Measurements from ENCODE around the gene USP6NL.

DNA sequence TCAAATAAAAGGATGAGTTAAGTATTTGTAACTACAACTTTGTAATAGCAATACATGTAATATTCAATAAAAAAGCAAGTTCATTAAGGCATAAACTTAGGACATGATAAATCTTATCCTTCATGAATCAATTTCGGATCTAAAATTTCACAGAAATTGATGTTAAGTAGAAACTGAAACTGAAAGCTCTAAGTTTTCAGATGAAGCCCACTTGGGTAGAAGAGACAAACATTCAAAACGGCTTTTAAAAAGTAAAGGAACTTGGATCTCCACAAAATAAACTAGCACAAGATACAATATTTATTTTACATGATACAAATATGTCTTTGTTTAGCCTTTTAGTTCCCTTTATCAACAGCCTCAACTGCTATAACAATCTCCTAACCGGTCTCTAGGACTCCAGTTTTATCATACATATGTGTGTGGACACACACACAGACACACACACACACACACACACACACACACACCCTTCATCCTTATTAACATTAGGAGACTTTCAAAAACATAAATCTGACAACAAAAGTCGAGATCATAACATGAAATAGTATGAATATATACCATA, 83.7 kb downstream of the USP6NL start:
- TF ChIP-seq, protein P1, sequence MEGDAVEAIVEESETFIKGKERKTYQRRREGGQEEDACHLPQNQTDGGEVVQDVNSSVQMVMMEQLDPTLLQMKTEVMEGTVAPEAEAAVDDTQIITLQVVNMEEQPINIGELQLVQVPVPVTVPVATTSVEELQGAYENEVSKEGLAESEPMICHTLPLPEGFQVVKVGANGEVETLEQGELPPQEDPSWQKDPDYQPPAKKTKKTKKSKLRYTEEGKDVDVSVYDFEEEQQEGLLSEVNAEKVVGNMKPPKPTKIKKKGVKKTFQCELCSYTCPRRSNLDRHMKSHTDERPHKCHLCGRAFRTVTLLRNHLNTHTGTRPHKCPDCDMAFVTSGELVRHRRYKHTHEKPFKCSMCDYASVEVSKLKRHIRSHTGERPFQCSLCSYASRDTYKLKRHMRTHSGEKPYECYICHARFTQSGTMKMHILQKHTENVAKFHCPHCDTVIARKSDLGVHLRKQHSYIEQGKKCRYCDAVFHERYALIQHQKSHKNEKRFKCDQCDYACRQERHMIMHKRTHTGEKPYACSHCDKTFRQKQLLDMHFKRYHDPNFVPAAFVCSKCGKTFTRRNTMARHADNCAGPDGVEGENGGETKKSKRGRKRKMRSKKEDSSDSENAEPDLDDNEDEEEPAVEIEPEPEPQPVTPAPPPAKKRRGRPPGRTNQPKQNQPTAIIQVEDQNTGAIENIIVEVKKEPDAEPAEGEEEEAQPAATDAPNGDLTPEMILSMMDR (IDR thresholded peaks at IDR 0.05) = no peak
- no peak for TF ChIP-seq EZH2 (IDR thresholded peaks at IDR 0.05)
- TF ChIP-seq EZH2phosphoT487 (IDR thresholded peaks at IDR 0.05) = no peak
